Measurements from ENCODE around the gene PAK6.

The PAK6 gene

GRCh38 chr15:40240619-40241221, 1.9 kb downstream of the PAK6 start:
- H3K27ac ChIP-seq, result peak overlapping the region; percentile 90
- no peak for DNase-seq (ENCODE audit: low read depth, low spot score)

GRCh38 chr15:40241269-40242212, 2.7 kb downstream of the PAK6 start:
- no peak for DNase-seq (ENCODE audit: low read depth, low spot score)
- H3K27ac ChIP-seq, result peak overlapping the region; percentile 90

GRCh38 chr15:40242213-40242599, 3.3 kb downstream of the PAK6 start:
- no peak for DNase-seq (ENCODE audit: low read depth, low spot score)
- no peak overlapping the region for H3K27ac ChIP-seq

GRCh38 chr15:40242601-40243000, 3.7 kb downstream of the PAK6 start:
- no peak overlapping the region for H3K27ac ChIP-seq
- DNase-seq (ENCODE audit: low read depth, low spot score), result no peak

- no peak for DNase-seq (ENCODE audit: low read depth, low spot score)
- peak overlapping the region; percentile 29 for H3K27ac ChIP-seq
Measured at GRCh38 chr15:40243126-40243810, 4.4 kb downstream of the PAK6 start.

GRCh38 chr15:40244961-40245523, 6.2 kb downstream of the PAK6 start:
- H3K27ac ChIP-seq, result peak overlapping the region; percentile 21
- DNase-seq (ENCODE audit: low read depth, low spot score), result no peak

GRCh38 chr15:40245666-40246450, 7.0 kb downstream of the PAK6 start:
- DNase-seq (ENCODE audit: low read depth, low spot score), result no peak
- no peak overlapping the region for H3K27ac ChIP-seq

GRCh38 chr15:40246496-40247280, 7.8 kb downstream of the PAK6 start:
- no peak overlapping the region for H3K27ac ChIP-seq
- no peak for DNase-seq (ENCODE audit: low read depth, low spot score)

GRCh38 chr15:40247406-40247971, 8.6 kb downstream of the PAK6 start:
- no peak overlapping the region for H3K27ac ChIP-seq
- DNase-seq (ENCODE audit: low read depth, low spot score), result no peak

- no peak for DNase-seq (ENCODE audit: low read depth, low spot score)
- no peak overlapping the region for H3K27ac ChIP-seq
Measured at GRCh38 chr15:40248006-40248783, 9.3 kb downstream of the PAK6 start.

- peak overlapping the region; percentile 55 for H3K27ac ChIP-seq
- no peak for DNase-seq (ENCODE audit: low read depth, low spot score)
Measured at GRCh38 chr15:40249477-40250303, 10.8 kb downstream of the PAK6 start.

- H3K27ac ChIP-seq, result peak overlapping the region; percentile 55
- DNase-seq (ENCODE audit: low read depth, low spot score), result no peak
Measured at GRCh38 chr15:40250304-40250656, 11.4 kb downstream of the PAK6 start.

- DNase-seq (ENCODE audit: low read depth, low spot score), result no peak
- H3K27ac ChIP-seq, result no peak overlapping the region
Measured at GRCh38 chr15:40250771-40251483, 12.1 kb downstream of the PAK6 start.

GRCh38 chr15:40251486-40252140, 12.8 kb downstream of the PAK6 start:
- no peak for DNase-seq (ENCODE audit: low read depth, low spot score)
- H3K27ac ChIP-seq, result no peak overlapping the region

GRCh38 chr15:40252141-40252437, 13.2 kb downstream of the PAK6 start:
- no peak for DNase-seq (ENCODE audit: low read depth, low spot score)
- no peak overlapping the region for H3K27ac ChIP-seq

- H3K27ac ChIP-seq, result no peak overlapping the region
Measured at GRCh38 chr15:40252438-40253166, 13.7 kb downstream of the PAK6 start.

More at GRCh38 chr15:40252438-40253166, 13.7 kb downstream of the PAK6 start:
- DNase-seq (ENCODE audit: low read depth, low spot score), result no peak
